ENCODE measurements around the gene SPOCK1. TPM values are rescaled to one million over a fixed set of nuclear protein-coding genes. Genes with fewer than 3 reads are reported as not detected.

SPOCK1 gene
- total RNA-seq, 1 experiment from 2014 or later = not detected

GRCh38 chr5:137126829-137127228 is 372.3 kb downstream of the SPOCK1 start:
- in situ Hi-C loops (cut with HindIII; ENCODE audit: low sequenced_read_pairs) = no loop called here
- no peak for DNase-seq (ENCODE audit: low spot score)

DNA sequence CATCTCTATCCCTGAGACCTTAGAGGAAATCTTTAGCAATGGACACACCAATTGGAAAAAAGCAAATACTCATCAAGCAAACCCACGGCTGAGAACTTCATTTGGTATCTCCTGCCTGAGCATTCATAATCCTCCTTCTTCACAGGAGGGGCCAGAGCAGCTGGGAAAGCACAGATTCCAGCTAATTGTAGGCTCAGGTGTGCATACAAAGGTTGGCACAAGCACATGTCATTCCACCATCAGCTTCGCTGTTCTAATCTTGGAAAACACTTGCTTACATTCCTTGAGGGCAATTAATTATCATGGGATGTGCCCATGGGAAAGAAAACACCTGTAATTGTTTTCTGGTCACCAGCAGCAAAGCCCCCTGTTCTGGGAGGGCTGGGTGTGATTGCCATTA is 376.6 kb downstream of the SPOCK1 start:
- in situ Hi-C loops (cut with HindIII; ENCODE audit: low sequenced_read_pairs) = no loop called here
- DNase-seq (ENCODE audit: low spot score) = peak; percentile 49

- no peak for DNase-seq (ENCODE audit: low spot score)
- in situ Hi-C loops (cut with HindIII; ENCODE audit: low sequenced_read_pairs) = no loop called here
These were observed 377.1 kb downstream of the SPOCK1 start for GRCh38 chr5:137122075-137122474.

GRCh38 chr5:137119321-137119720 is 379.8 kb downstream of the SPOCK1 start:
- in situ Hi-C loops (cut with HindIII; ENCODE audit: low sequenced_read_pairs) = no loop called here
- DNase-seq (ENCODE audit: low spot score) = no peak

DNA sequence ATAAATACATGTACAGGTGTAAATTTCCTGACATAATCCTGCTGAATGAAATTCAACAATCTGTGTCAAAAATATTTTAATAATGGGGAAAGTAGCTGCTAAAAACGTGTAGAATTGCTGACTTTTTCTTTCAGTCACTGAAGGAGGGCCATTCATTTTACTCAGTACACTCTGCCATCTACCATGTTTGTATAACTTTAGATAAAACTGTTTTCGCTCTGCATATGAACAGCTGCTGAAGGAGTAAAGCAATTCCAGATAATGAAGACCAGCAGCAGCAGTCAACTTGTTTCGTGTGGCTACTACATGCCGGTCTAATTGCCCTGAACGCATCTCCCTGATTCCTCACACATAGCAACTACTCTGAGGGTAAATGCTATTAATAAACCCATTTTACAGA is 380.5 kb downstream of the SPOCK1 start:
- no peak for DNase-seq (ENCODE audit: low spot score)
- in situ Hi-C loops (cut with HindIII; ENCODE audit: low sequenced_read_pairs) = no loop called here

DNA sequence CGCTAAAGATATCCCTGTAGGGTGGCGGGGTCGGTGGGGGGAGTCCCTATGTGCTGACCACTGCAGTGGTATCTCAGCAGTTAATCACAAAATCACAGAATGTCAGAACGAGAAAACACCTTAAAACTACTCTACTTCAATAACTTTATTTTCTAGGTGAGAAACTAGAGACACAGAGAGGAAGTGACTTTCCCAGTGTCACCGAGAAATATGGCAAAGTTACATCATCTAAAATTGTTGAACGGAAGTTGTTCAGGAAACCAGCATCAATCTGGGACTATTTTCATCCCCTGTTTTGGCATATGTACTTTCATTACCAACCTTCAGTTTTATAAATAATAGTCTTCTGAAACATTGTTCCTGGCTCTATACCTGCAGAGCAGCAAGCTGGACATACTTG is 384.0 kb downstream of the SPOCK1 start:
- no peak for DNase-seq (ENCODE audit: low spot score)
- in situ Hi-C loops (cut with HindIII; ENCODE audit: low sequenced_read_pairs) = no loop called here

DNA sequence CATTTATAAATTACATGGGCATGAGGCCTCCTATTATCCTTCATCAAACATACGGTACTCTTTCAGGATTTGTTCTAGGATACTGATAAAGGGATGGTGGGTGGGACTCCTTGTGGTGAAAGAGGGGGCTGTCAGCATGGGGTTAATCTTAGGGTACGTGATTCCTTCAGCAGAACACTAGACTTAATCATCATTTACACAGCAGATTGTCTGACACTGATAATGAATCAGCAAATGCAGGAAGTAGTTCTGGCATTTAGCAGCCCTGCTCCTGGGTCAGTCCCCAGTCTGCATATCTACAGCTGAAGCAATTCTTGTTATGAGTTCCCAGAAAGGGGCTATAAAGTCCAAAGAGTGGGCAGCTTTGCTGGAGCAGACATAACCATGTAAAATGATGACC is 384.6 kb downstream of the SPOCK1 start:
- no peak for DNase-seq (ENCODE audit: low spot score)
- in situ Hi-C loops (cut with HindIII; ENCODE audit: low sequenced_read_pairs) = no loop called here

DNA sequence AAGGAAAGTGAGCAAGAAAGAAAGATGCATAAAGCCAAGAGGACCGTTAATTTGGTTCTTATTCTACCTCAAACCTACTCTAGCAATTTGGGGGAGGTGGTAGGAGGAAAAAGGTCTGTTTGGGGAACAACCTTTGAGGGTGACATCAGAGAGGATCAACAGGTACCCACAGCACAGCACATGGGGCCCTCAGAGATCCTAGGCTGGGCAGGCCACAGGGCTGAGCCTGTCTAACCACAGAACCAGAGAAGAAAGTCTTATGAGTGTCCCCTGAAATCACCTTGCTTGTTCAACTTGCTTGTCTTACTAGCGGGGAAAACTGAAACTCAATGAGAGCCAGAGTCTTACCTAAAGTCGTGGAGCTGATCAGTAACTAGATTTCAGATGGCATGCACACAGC is 385.2 kb downstream of the SPOCK1 start:
- in situ Hi-C loops (cut with HindIII; ENCODE audit: low sequenced_read_pairs) = no loop called here
- no peak for DNase-seq (ENCODE audit: low spot score)

GRCh38 chr5:137113161-137113560 is 386.0 kb downstream of the SPOCK1 start:
- in situ Hi-C loops (cut with HindIII; ENCODE audit: low sequenced_read_pairs) = no loop called here
- DNase-seq (ENCODE audit: low spot score) = no peak

DNA sequence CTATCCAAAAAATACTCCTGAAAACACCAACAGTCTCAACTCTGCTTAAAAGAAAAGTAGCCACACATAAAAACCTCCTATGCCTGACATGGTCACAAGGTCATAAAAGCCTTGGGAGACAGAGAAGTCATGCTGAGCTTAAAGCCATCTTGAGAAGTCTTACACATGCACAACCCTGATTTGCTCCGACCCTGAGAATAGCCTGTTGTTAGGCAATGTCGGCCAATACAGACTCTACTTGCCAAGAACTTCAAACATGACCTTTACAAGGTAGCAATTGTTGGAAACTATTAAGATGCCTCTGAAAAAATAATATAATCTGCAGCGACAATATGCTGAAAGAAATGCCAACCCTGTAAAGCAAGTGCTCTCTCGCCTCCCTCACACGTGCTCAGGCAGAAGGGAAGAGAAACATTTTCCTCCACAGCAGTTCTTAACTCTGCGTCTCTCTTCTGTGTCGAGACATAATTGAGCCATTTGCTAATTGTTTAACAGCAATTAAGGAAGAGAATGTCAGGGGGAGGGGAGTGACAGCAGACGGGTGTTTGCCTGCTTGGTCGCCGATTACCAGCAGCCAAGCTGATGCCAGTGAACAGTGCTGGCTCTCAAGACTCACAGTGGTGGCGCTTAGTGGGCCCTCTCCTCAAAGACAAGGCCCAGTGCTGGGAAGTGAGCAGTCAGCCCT is 393.6 kb downstream of the SPOCK1 start:
- in situ Hi-C loops (cut with HindIII; ENCODE audit: low sequenced_read_pairs) = no loop called here
- no peak for DNase-seq (ENCODE audit: low spot score)

GRCh38 chr5:137101544-137101943 is 397.6 kb downstream of the SPOCK1 start:
- in situ Hi-C loops (cut with HindIII; ENCODE audit: low sequenced_read_pairs) = no loop called here
- no peak for DNase-seq (ENCODE audit: low spot score)

DNA sequence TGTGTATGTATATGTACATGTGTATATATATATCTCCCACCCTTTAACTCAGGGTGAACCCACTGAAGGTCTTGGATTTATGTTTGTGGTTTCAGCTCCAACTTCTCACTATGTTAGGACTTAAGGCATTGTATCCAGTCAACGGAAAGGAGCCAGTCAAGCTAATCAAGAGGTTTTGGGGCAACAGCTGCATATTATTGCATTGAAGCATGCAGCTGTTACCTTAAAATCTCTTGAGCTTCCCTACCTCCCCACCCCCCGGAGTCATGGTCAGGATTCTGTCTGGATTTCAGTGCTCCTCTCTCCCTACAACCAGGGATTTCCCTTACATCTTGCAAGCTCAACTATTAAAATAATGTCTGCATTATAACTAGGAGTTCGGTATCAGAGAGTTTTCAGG is 399.5 kb downstream of the SPOCK1 start:
- DNase-seq (ENCODE audit: low spot score) = no peak
- in situ Hi-C loops (cut with HindIII; ENCODE audit: low sequenced_read_pairs) = no loop called here

- no peak for DNase-seq (ENCODE audit: low spot score)
- in situ Hi-C loops (cut with HindIII; ENCODE audit: low sequenced_read_pairs) = no loop called here
These were observed 400.5 kb downstream of the SPOCK1 start for GRCh38 chr5:137098663-137099062.

DNA sequence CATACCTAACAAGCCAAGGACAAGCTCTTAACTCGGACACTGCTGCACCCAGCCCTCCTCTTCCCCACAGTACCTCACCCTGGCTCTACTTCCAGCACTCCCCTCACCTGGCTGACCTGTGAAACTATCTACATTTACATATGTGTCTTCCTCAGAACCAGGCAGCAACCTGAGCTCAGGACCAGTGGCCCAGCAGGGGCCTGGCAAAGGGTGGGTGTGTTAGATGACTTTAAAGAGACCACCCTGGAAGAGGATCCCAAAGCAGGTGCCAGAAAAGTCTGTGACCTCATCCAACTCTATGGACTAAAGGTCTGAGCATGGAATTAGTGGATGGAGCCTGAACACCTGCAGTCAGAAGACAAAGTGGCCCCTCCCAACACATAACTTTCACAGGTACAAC is 400.9 kb downstream of the SPOCK1 start:
- DNase-seq (ENCODE audit: low spot score) = no peak
- in situ Hi-C loops (cut with HindIII; ENCODE audit: low sequenced_read_pairs) = no loop called here

GRCh38 chr5:137097203-137097602 is 401.9 kb downstream of the SPOCK1 start:
- no peak for DNase-seq (ENCODE audit: low spot score)
- in situ Hi-C loops (cut with HindIII; ENCODE audit: low sequenced_read_pairs) = no loop called here

- in situ Hi-C loops (cut with HindIII; ENCODE audit: low sequenced_read_pairs) = no loop called here
- DNase-seq (ENCODE audit: low spot score) = no peak
These were observed 402.7 kb downstream of the SPOCK1 start for GRCh38 chr5:137096149-137097103.

- in situ Hi-C loops (cut with HindIII; ENCODE audit: low sequenced_read_pairs) = no loop called here
- DNase-seq (ENCODE audit: low spot score) = no peak
These were observed 403.5 kb downstream of the SPOCK1 start for GRCh38 chr5:137095597-137095996.

GRCh38 chr5:137092831-137093230 is 406.3 kb downstream of the SPOCK1 start:
- in situ Hi-C loops (cut with HindIII; ENCODE audit: low sequenced_read_pairs) = no loop called here
- DNase-seq (ENCODE audit: low spot score) = no peak

DNA sequence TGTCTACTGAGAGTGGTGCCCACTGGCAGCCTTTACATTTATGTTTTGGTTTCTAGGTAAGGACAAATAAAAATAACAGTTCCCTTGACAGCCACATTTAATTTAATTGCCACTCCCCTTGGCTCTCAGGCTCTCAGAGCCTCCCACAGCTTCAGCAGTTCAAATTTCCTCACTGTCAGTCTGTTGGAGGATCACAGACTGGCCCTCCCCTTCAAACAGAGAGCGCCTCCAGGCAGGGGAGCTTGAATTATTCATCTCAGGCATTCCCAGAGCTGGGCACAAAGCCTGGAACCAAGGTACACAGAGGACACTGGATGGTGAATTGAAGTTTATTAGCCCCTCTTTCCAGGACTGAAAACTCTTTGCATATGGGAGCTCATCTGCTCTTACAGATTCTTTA is 407.7 kb downstream of the SPOCK1 start:
- DNase-seq (ENCODE audit: low spot score) = peak; percentile 68
- in situ Hi-C loops (cut with HindIII; ENCODE audit: low sequenced_read_pairs) = no loop called here

- no peak for DNase-seq (ENCODE audit: low spot score)
- in situ Hi-C loops (cut with HindIII; ENCODE audit: low sequenced_read_pairs) = no loop called here
These were observed 408.4 kb downstream of the SPOCK1 start for GRCh38 chr5:137090721-137091120.

DNA sequence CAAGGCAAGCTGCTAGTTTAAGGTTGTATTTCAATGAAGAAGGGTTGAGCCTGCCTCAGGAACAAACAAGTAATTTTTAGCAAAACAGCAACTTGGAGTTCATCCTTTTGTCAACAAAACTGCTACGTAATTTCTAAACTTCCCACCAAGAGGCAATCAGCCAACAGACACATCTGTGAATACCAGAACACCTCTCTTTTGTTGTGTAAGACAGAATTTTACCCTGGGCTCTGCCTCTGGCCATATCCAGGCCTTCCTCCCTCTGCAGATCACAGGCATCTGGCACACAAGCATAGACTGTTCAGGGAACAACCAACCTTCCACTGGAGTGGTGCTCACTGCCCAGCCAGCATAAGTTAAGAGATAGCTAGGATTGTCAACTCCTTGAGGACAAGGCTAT is 409.0 kb downstream of the SPOCK1 start:
- DNase-seq (ENCODE audit: low spot score) = no peak
- in situ Hi-C loops (cut with HindIII; ENCODE audit: low sequenced_read_pairs) = no loop called here

Measured in G401 (cell line).